Upper lobe of right lung (tissue), 1 donor: ENCODE data around the gene PPCS. TPM values are rescaled to one million over a fixed set of nuclear protein-coding genes. Genes with fewer than 3 reads are reported as not detected.

Experiments used
- ATAC-seq: fragments of 200-7000 bp; cut with Tn5 transposase; one replicate; pipeline ENCODE4 v1.9.1; 2020; ENCODE audit warnings: mild to moderate bottlenecking, moderate library complexity
- DNase-seq: peaks from one replicate; pipeline ENCODE4 v3.0.0-alpha.2; 2020
- H3K27ac ChIP-seq: fragments of 200-600 bp; one replicate; pipeline ENCODE4 v1.8.0; 2022
- H3K27me3 ChIP-seq: fragments of 200-600 bp; one replicate; pipeline ENCODE4 v1.8.0; 2022; ENCODE audit warnings: mild to moderate bottlenecking
- H3K36me3 ChIP-seq: fragments of 200-600 bp; one replicate; pipeline ENCODE4 v1.8.0; 2022
- H3K4me1 ChIP-seq: fragments of 200-600 bp; one replicate; pipeline ENCODE4 v1.8.0; 2022
- H3K4me3 ChIP-seq: fragments of 200-600 bp; one replicate; pipeline ENCODE4 v1.8.0; 2022; ENCODE audit warnings: mild to moderate bottlenecking
- H3K9me3 ChIP-seq: fragments of 200-600 bp; one replicate; pipeline ENCODE4 v1.8.0; 2022
- CTCF ChIP-seq: fragments of 200-600 bp; IDR thresholded peaks from one replicate; pipeline ENCODE4 v1.8.0; 2022; ENCODE audit warnings: antibody characterized with exemption
- intact Hi-C: fragments of 100-400 bp; cut with DNase I; formaldehyde crosslinking; loops from one replicate; pipeline ENCODE4 v1.11.0; 2022
- total RNA-seq: library from RNA; stranded (reverse); fragmentation: NEBNext Ultra II Directional; extraction: Animal tissue kit (Norgen Biotek cat#: 25700); gene quantifications from one replicate; pipeline ENCODE4 v1.2.1, GENCODE V29; 2021
- donor health status: DM: no; HTN: yes; CAD: no; lungs with severe emphysema.

PPCS gene
- total RNA-seq, 1 donor from 2014 or later = 52.8 TPM

- peaks cover 12% of the 10 kb centered on the region for H3K4me1 ChIP-seq
- H3K27me3 ChIP-seq = no peaks in the 10 kb centered on the region
- ATAC-seq (no peak), DNase-seq (no peak)
- H3K36me3 ChIP-seq = no peaks in the 10 kb centered on the region
- TF ChIP-seq CTCF = no peak
- H3K9me3 ChIP-seq = no peaks in the 10 kb centered on the region
- intact Hi-C loops = no loop called here
- H3K4me3 ChIP-seq = no peak overlapping the region
- no peak overlapping the region for H3K27ac ChIP-seq
Measured at GRCh38 chr1:42424201-42424600, 32.1 kb upstream of the PPCS start.

- intact Hi-C loops = no loop called here
- Histone ChIP-seq H3K36me3 (no peaks in the 10 kb centered on the region), H3K27me3 (no peaks in the 10 kb centered on the region), H3K27ac (no peak overlapping the region), H3K9me3 (no peaks in the 10 kb centered on the region), H3K4me3 (no peak overlapping the region), H3K4me1 (no peaks in the 10 kb centered on the region)
- DNase-seq (no peak), ATAC-seq (no peak)
- TF ChIP-seq CTCF = no peak
Measured at GRCh38 chr1:42427240-42427639, 29.1 kb upstream of the PPCS start.

GRCh38 chr1:42429603-42430002 is 26.7 kb upstream of the PPCS start:
- Histone ChIP-seq H3K27me3 (no peaks in the 10 kb centered on the region), H3K4me3 (no peak overlapping the region), H3K9me3 (no peaks in the 10 kb centered on the region), H3K27ac (no peak overlapping the region), H3K36me3 (no peaks in the 10 kb centered on the region), H3K4me1 (no peaks in the 10 kb centered on the region)
- intact Hi-C loops = no loop called here
- no peak for TF ChIP-seq CTCF
- DNase-seq (no peak), ATAC-seq (no peak)

- H3K27me3 ChIP-seq = no peaks in the 10 kb centered on the region
- TF ChIP-seq CTCF = no peak
- no peak for DNase-seq
- no peaks in the 10 kb centered on the region for H3K4me1 ChIP-seq
- H3K27ac ChIP-seq = no peak overlapping the region
- H3K4me3 ChIP-seq = no peak overlapping the region
- H3K36me3 ChIP-seq = no peaks in the 10 kb centered on the region
- H3K9me3 ChIP-seq = no peaks in the 10 kb centered on the region
- no peak for ATAC-seq
- intact Hi-C loops = no loop called here
Measured at GRCh38 chr1:42430286-42431135, 25.8 kb upstream of the PPCS start.

- TF ChIP-seq CTCF = no peak
- H3K4me1 ChIP-seq = no peaks in the 10 kb centered on the region
- no peaks in the 10 kb centered on the region for H3K9me3 ChIP-seq
- intact Hi-C loops = no loop called here
- no peak overlapping the region for H3K4me3 ChIP-seq
- no peaks in the 10 kb centered on the region for H3K27me3 ChIP-seq
- H3K27ac ChIP-seq = no peak overlapping the region
- DNase-seq = no peak
- no peak for ATAC-seq
- H3K36me3 ChIP-seq = no peaks in the 10 kb centered on the region
Measured at GRCh38 chr1:42431514-42431913, 24.8 kb upstream of the PPCS start.
